Heart left ventricle (tissue), 16 donors: ENCODE measurements around the gene DPPA5. TPM values are rescaled to one million over a fixed set of nuclear protein-coding genes. Genes with fewer than 3 reads are reported as not detected.
A peak's percentile ranks its signal among the peaks of the same experiment; 100 is the strongest.
"Not testable (repeated sequence)": the region's sequence is repeated elsewhere in the genome, so short reads cannot be mapped to it uniquely, and the experiment has no call there.

Experiments
- ATAC-seq, 4 donors: fragments of 200-7000 bp; cut with Tn5 transposase; one replicate each; pipeline ENCODE4 v1.9.1; 2020 to 2022; ENCODE audit warnings: moderate library complexity in 4 of 4, mild to moderate bottlenecking in 3 of 4, moderate number of reproducible peaks in 1 of 4
- DNase-seq, 5 donors: peaks; one replicate each; pipeline ENCODE4 v3.0.0-alpha.2; 2020
- H3K27ac ChIP-seq, 12 donors: fragments of 200-600 bp; sonication (generic) in 4 of 12; one replicate each; pipeline versions ENCODE4 v1.5.0 to v1.8.0; 2016 to 2022; ENCODE audit warnings: mild to moderate bottlenecking in 2 of 12
- H3K27me3 ChIP-seq, 9 donors: fragments of 200-600 bp; sonication (generic) in 2 of 9; one replicate each; pipeline versions ENCODE4 v1.5.1 to v1.8.0; 2016 to 2022; ENCODE audit warnings: mild to moderate bottlenecking in 3 of 9
- H3K36me3 ChIP-seq, 9 donors: fragments of 200-600 bp; sonication (generic) in 2 of 9; one replicate each; pipeline versions ENCODE4 v1.5.0 to v1.8.0; 2018 to 2022; ENCODE audit warnings: mild to moderate bottlenecking in 2 of 9
- H3K4me1 ChIP-seq, 12 donors: fragments of 200-600 bp; sonication (generic) in 4 of 12; one replicate each; pipeline versions ENCODE4 v1.5.0 to v1.8.0; 2016 to 2022; ENCODE audit warnings: mild to moderate bottlenecking in 3 of 12
- H3K4me3 ChIP-seq, 12 donors: fragments of 200-600 bp; sonication (generic) in 4 of 12; one replicate each; pipeline versions ENCODE4 v1.5.0 to v1.8.0; 2017 to 2022; ENCODE audit warnings: mild to moderate bottlenecking in 9 of 12, moderate library complexity in 4 of 12
- H3K9me3 ChIP-seq, 12 donors: fragments of 200-600 bp; sonication (generic) in 4 of 12; one replicate each; pipeline versions ENCODE4 v1.5.0 to v1.8.0; 2016 to 2022; ENCODE audit warnings: mild to moderate bottlenecking in 1 of 12
- CTCF ChIP-seq, 12 donors: fragments of 200-600 bp; sonication (generic) in 4 of 12; IDR thresholded peaks; one replicate each; pipeline versions ENCODE4 v1.5.0 to v1.8.0; 2018 to 2022; ENCODE audit warnings: antibody characterized with exemption in 12 of 12, mild to moderate bottlenecking in 5 of 12
- POLR2A ChIP-seq, 2 donors: fragments of 450-650 bp; IDR thresholded peaks; one replicate each; pipeline ENCODE4 v1.6.1; 2017; ENCODE audit warnings: antibody characterized with exemption in 2 of 2, mild to moderate bottlenecking in 2 of 2, moderate library complexity in 2 of 2
- WGBS, 4 donors: extraction: QIAGEN DNeasy Blood & Tissue Kit in 2 of 4; methylation state at CpG; one replicate each; pipeline versions ENCODE4 v1.1.5 to v1.1.7; 2013 to 2018; 5-methylcytosine and 5-hydroxymethylcytosine counted together
- intact Hi-C, 10 donors: fragments of 100-400 bp; cut with DNase I; formaldehyde crosslinking; loops; one replicate each; pipeline versions ENCODE4 v1.11.1 to v1.14.2; 2022
- polyA plus RNA-seq, 2 donors: library from polyadenylated mRNA; stranded (reverse); fragments of 200-250 nt; gene quantifications; one replicate each; pipeline ENCODE4 v1.2.3, GENCODE V29; 2013
- total RNA-seq, 9 donors: library from RNA; depleted of rRNA in 2 of 9; stranded (reverse); fragments of >200 nt in 2 of 9; fragmentation: NEBNext Ultra II Directional in 3 of 9; extraction: Animal tissue kit (Norgen Biotek cat#: 25700) in 3 of 9; gene quantifications; one replicate each; pipeline versions ENCODE4 v1.1.0 to v1.2.4, GENCODE V29; 2016 to 2023
- donor health status: ischemic (EF 13 %, LVEDD 7.1; RV severe dilation, severe dysfunction).
- donor health status: healthy with polysubstance abuse.
- donor health status: DM: no; HTN: yes; CAD: no.
- donor health status: DM: no; HTN: no; CAD: no.
- donor health status: ischemic (EF 25% LVEDD 6.9; RV normal size, moderate dysfunction).
- donor health status: ischemic (EF 25% LVEDD 5.7; RV mildly dilated, moderate dysfunction).
- donor health status: healthy.
- donor health status: DM: yes; HTN: yes; CAD: no.
- donor health status: ischemic (EF 35%, LVEDD 5.7; RV mildly dilated, moderate dysfunction).
- donor health status: nonischemic (EF 11% LVEDD 7.7; RV severe dilation, severe dysfunction).
- donor health status: DM: yes; HTN: yes; CAD: no.
- donor health status: PGD.
- donor health status: ischemic (EF 29% LVEDD 5.4; RV normal size, mild dysfunction).
- donor health status: nonischemic (EF 23%, LVEDD 6.1; RV moderate dilation, normal function).

DPPA5 gene
- total and polyA plus RNA-seq, 11 donors = not detected

- peaks cover 0 to 4% (median 0%) of the 10 kb centered on the region in 9 donors for H3K27me3 ChIP-seq
- ATAC-seq = no peak
- 84 to 89% (median 85%) methylated on average over 10 of the region's 10 CpGs for WGBS, 4 donors
These were observed 35.8 kb upstream of the DPPA5 start for GRCh38 chr6:73389854-73390253.

GRCh38 chr6:73388800-73389512 is 34.9 kb upstream of the DPPA5 start:
- H3K27ac ChIP-seq = peak overlapping the region in 4 of 12 donors; percentile 17 to 63 (median 36)
- peak; percentile 30 to 72 (median 39) for DNase-seq
- peak in 3 of 4 donors; percentile 73 to 79 (median 74) for ATAC-seq
- no peaks in the 10 kb centered on the region for H3K9me3 ChIP-seq
- H3K27me3 ChIP-seq = peaks cover 0 to 4% (median 0%) of the 10 kb centered on the region in 9 donors
- no peaks in the 10 kb centered on the region for H3K36me3 ChIP-seq
- WGBS, 4 donors = 2 to 7% (median 2%) methylated on average over 30 to 38 of the region's 38 CpGs
- H3K4me1 ChIP-seq = peaks cover 0 to 11% (median 0%) of the 10 kb centered on the region in 12 donors
- H3K4me3 ChIP-seq = peak overlapping the region; percentile 5 to 67 (median 54)
- TF ChIP-seq CTCF (IDR thresholded peaks at IDR 0.05) (peak; percentile 21 to 75 (median 50)), POLR2A (IDR thresholded peaks at IDR 0.05) (no peak)
- intact Hi-C loops = no loop called here

More at GRCh38 chr6:73389854-73390253, 35.8 kb upstream of the DPPA5 start:
- TF ChIP-seq CTCF (IDR thresholded peaks at IDR 0.05) = no peak
- no peak overlapping the region for H3K27ac ChIP-seq
- no peaks in the 10 kb centered on the region for H3K36me3 ChIP-seq
- no peaks in the 10 kb centered on the region for H3K9me3 ChIP-seq
- H3K4me3 ChIP-seq = no peak overlapping the region
- H3K4me1 ChIP-seq = peaks cover 0 to 11% (median 0%) of the 10 kb centered on the region in 12 donors
- intact Hi-C loops = no loop called here
- no peak for DNase-seq

GRCh38 chr6:73388433-73388799 is 34.3 kb upstream of the DPPA5 start:
- H3K4me1 ChIP-seq = peaks cover 0 to 11% (median 0%) of the 10 kb centered on the region in 12 donors
- WGBS, 4 donors = 40 to 58% (median 48%) methylated on average over 4 of the region's 4 CpGs
- DNase-seq = no peak
- no peaks in the 10 kb centered on the region for H3K36me3 ChIP-seq
- peak in 1 of 4 donors; percentile 24 for ATAC-seq
- H3K4me3 ChIP-seq = peak overlapping the region in 11 of 12 donors; percentile 28 to 67 (median 54)
- intact Hi-C loops = no loop called here
- no peaks in the 10 kb centered on the region for H3K9me3 ChIP-seq
- H3K27ac ChIP-seq = no peak overlapping the region
- TF ChIP-seq POLR2A (IDR thresholded peaks at IDR 0.05) (no peak), CTCF (IDR thresholded peaks at IDR 0.05) (no peak)
- H3K27me3 ChIP-seq = peaks cover 0 to 4% (median 0%) of the 10 kb centered on the region in 9 donors

- intact Hi-C loops = no loop called here
- H3K27ac ChIP-seq = no peak overlapping the region
- WGBS, 4 donors = 87 to 94% (median 93%) methylated on average over 6 of the region's 6 CpGs
- no peaks in the 10 kb centered on the region for H3K36me3 ChIP-seq
- H3K27me3 ChIP-seq = peaks cover 0 to under 1% (median 0%) of the 10 kb centered on the region in 9 donors
- ATAC-seq (no peak), DNase-seq (no peak)
- TF ChIP-seq CTCF (IDR thresholded peaks at IDR 0.05) (no peak), POLR2A (IDR thresholded peaks at IDR 0.05) (no peak)
- H3K4me3 ChIP-seq = no peak overlapping the region
- H3K4me1 ChIP-seq = no peaks in the 10 kb centered on the region
- H3K9me3 ChIP-seq = no peaks in the 10 kb centered on the region
These were observed 28.5 kb upstream of the DPPA5 start for GRCh38 chr6:73382462-73383113.

- DNase-seq, intact Hi-C loops, H3K27me3 ChIP-seq, ATAC-seq, H3K27ac ChIP-seq, H3K4me3 ChIP-seq, H3K9me3 ChIP-seq, H3K36me3 ChIP-seq, H3K4me1 ChIP-seq: not testable (repeated sequence)
- 92 to 94% (median 93%) methylated on average over 10 of the region's 10 CpGs for WGBS, 4 donors
These were observed 27.5 kb upstream of the DPPA5 start for GRCh38 chr6:73381531-73381930.
